NCI-H510A (cell line): Measurements from ENCODE around the gene SEC24B.
"Not testable (repeated sequence)": the region's sequence is repeated elsewhere in the genome, so short reads cannot be mapped to it uniquely, and the experiment has no call there.

Experiments used
- DNase-seq: peaks from one replicate; lab custom pipeline; 2025; lab: John Stamatoyannopoulos, UW

The SEC24B gene

GRCh38 chr4:109506890-109507289, 73.3 kb downstream of the SEC24B start:
- DNase-seq: no peak

- no peak for DNase-seq
Observed at GRCh38 chr4:109510687-109511086, 77.1 kb downstream of the SEC24B start.

GRCh38 chr4:109511414-109511813, 77.8 kb downstream of the SEC24B start:
- no peak for DNase-seq

GRCh38 chr4:109513368-109513767, 79.8 kb downstream of the SEC24B start:
- not testable (repeated sequence) for DNase-seq

GRCh38 chr4:109532182-109532581, 98.6 kb downstream of the SEC24B start:
- DNase-seq: no peak

- no peak for DNase-seq
Observed at GRCh38 chr4:109545401-109545800, 111.8 kb downstream of the SEC24B start.

- no peak for DNase-seq
Observed at GRCh38 chr4:109547394-109547793, 113.8 kb downstream of the SEC24B start.

- DNase-seq: no peak
Observed at GRCh38 chr4:109548655-109549054, 115.0 kb downstream of the SEC24B start.

- DNase-seq: no peak
Observed at GRCh38 chr4:109552237-109552636, 118.6 kb downstream of the SEC24B start.

- DNase-seq: no peak
Observed at GRCh38 chr4:109553130-109553529, 119.5 kb downstream of the SEC24B start.

- DNase-seq: no peak
Observed at GRCh38 chr4:109554971-109555370, 121.4 kb downstream of the SEC24B start.

GRCh38 chr4:109557433-109557832, 123.8 kb downstream of the SEC24B start:
- DNase-seq: no peak

- not testable (repeated sequence) for DNase-seq
Observed at GRCh38 chr4:109558095-109558494, 124.5 kb downstream of the SEC24B start.

- DNase-seq: no peak
Observed at GRCh38 chr4:109559625-109559982, 126.0 kb downstream of the SEC24B start.

- DNase-seq: peak; percentile 79
Observed at GRCh38 chr4:109559983-109560686, 126.5 kb downstream of the SEC24B start, which contains the start of gene MCUB. TSS of gene MCUB (plus strand) at chr4:109560246. CDS start at chr4:109560338, 92 bp downstream.

GRCh38 chr4:109560687-109561461, 127.3 kb downstream of the SEC24B start:
- no peak for DNase-seq

GRCh38 chr4:109562457-109563239, 129.0 kb downstream of the SEC24B start:
- DNase-seq: no peak

GRCh38 chr4:109571494-109571893, 137.9 kb downstream of the SEC24B start:
- no peak for DNase-seq

- DNase-seq: no peak
Observed at GRCh38 chr4:109572154-109572553, 138.5 kb downstream of the SEC24B start.

- DNase-seq: no peak
Observed at GRCh38 chr4:109574443-109574850, 140.8 kb downstream of the SEC24B start.

GRCh38 chr4:109574931-109575804, 141.6 kb downstream of the SEC24B start:
- DNase-seq: no peak

GRCh38 chr4:109576462-109576861, 142.8 kb downstream of the SEC24B start:
- DNase-seq: no peak
